ENCODE data around the gene MEMO1.
"Not testable (repeated sequence)": the region's sequence is repeated elsewhere in the genome, so short reads cannot be mapped to it uniquely, and the experiment has no call there.

Gene MEMO1

DNA sequence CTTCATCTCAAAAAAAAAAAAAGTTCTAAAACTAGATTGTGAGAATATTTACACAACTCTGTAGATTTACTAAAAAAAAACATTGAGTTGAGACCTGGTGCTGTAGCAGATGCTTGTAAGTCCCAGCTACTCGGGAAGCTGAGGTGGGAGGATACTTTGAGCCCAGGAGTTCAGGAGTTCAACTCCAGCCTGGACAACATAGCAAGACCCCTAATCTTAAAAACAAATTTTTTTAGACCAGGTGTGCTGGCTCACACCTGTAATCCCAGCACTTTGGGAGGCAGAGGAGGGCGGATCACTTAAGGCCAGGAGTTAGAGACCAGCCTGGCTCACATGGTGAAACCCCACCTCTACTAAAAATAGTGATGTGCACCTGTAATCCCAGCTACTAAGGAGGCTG is 108.9 kb downstream of the MEMO1 start:
- no peak for DNase-seq

DNA sequence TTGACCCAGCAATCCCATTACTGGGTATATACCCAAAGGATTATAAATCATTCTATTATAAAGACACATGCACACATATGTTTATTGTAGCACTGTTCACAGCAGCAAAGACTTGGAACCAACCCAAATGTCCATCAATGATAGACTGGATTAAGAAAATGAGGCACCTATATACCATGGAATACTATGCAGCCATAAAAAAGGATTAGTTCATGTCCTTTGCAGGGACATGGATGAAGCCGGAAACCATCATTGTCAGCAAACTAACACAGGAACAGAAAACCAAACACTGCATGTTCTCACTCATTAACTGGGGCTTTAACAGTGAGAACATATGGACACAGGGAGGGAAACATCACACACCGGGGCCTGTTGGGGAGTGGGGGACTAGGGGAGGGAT is 110.7 kb downstream of the MEMO1 start:
- not testable (repeated sequence) for DNase-seq

DNA sequence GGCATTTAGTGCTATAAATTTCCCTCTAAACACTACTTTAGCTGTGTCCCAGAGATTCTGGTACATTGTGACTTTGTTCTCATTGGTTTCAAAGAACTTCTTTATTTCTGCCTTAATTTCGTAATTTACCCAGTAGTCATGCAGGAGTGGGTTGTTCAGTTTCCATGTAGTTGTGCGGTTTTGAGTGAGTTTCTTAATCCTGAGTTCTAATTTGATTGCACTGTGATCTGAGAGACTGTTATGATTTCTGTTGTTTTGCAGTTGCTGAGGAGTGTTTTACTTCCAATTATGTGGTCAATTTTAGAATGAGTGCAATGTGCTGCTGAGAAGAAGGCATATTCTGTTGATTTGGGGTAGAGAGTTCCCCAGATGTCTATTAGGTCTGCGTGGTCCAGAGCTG is 112.5 kb downstream of the MEMO1 start:
- DNase-seq = peak in 2 of 4 experiments; percentile 22 to 27

DNA sequence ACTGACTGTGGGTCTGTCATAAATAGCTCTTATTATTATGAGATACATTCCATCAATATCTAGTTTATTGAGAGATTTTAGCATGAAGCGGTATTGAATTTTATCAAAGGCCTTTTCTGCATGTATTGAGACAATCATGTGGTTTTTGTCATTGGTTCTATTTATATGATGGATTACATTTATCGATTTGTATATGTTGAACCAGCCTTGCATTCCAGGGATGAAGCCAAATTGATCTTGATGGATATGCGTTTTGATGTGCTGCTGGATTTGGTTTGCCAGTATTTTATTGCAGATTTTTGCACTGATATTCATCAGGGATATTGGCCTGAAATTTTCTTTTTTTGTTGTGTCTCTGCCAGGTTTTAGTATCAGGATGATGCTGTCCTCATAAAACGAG is 113.5 kb downstream of the MEMO1 start:
- not testable (repeated sequence) for DNase-seq

DNA sequence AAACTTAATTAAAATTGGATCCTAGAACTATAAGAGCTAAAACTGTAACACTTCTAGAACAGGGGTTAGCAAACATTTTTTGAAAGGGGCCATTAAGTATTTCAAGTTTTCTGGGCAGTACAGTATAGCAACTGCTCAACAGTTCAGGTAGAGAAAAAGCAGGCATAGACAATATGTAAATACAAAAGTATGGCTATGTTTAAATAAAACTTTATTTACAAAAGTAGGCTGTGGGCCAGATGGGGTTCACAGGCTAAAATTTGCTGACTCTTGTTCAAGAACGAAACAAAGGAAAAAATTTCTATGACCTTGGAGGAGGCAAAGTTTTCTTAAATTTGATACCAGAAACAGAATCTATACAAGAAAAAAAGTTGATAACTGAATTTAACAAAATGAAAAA is 114.5 kb downstream of the MEMO1 start:
- DNase-seq = no peak

DNA sequence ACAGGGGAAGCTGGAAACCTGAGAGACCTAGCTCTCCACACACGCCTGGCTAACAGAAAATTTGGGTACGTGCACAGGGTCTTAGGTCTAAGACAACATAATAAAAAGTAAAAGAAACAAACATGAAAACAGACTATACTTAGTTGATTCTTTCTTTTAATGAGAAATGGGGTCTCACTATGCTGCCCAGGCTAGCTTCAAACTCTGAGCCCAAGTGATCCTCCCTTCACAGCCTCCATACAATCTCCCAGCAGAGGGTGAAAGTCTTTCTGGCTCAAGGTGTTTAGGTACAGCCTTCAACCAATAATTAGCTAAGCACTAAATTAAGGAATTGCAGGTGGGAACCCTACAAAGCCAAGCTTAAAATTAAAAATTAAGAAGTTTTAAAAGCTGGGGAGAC is 116.2 kb downstream of the MEMO1 start:
- no peak for DNase-seq

DNA sequence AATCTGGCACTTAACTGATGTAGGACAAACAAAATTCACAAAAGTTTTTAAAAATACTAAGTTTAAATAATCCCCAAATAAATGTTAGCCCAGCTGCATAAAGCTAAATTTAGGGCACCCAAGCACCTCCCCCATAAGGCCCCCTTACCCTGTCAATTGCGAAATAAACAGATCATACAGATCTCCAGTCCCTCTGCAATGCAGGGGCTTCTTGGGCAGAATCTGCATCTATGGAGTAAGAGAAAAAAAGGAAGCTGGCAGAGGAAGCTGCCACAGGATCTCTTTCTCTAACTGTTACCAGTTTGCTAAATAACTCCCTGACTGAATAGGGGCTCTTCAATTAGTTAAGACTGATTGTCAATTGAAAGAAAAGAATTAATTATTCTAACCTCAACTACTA is 117.7 kb downstream of the MEMO1 start:
- DNase-seq = peak; percentile 40 to 68 (median 62)

DNA sequence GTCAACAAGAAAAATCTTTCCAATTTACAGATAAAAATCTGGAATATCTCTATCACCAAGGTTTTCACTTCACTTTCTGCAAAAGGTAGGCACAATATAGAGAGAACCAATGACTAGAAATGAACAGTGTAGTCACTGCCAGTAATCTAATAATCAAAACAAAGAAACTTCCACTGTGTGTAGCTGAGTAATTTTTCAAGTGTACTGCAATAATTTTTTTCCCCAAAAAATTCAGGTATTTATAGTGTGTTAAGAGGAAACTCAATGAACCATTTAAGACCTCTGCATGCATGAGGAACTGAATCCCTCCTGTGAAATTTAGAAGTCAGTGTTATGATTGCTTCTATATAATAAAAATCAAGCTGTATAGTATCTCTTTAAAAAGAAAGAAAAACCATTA is 121.8 kb downstream of the MEMO1 start:
- no peak for DNase-seq

DNA sequence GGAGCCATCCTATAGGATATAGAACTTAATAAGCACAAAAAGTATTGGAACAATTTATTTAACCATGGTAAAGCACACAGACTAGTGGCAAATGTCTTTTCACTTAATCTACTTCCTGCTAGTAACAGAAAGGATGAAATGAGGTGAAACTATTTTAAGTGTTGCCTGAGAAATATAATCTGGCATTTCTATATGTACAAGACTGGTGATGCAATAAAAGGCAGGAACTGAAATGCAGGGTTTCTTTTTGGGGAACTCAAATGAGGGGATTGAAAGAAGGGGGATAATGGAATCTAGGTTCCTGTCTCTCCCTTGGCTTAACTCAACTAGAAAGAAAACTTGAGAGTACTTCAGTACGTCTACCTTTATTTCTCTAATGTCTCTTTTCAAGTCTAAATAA is 122.3 kb downstream of the MEMO1 start:
- peak; percentile 3 to 58 (median 32) for DNase-seq

DNA sequence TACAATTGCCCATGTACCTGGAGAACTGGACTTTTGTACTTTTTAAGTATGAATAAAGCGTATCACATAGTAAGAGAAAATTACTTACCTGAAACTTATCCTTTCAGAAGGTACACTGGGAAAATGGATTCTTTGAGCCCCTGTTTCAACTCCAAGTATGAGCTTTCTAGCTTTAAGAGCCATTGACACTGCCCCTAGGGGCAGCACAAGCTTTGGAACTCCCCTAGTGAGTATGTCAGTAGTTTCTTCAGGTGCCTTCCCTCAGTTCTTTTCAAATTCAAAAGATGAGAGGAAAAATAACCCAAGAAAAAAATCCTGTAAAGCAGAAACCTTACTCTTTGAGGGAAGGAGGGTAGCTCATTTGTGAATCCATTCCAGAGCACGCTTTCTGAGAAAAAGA is 124.1 kb downstream of the MEMO1 start:
- DNase-seq = peak in 1 of 4 experiments; percentile 18

DNA sequence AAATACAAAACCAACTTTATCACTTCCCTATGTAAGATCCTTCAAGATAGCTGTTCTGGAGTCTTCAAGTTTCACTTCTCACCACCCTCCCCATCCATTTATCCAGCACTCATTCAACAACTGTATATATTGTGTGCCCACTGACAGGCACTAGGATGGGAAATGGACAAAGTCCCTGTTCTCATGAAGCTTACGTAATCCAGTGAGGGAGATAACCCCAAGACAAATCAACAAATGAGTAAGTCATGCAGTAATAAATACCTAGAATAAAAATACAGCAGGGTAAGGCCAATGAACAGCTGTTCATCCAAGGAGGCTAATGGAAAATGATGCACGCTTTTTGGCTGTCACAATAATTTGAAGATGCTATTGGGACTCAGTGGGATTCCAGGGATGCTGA is 133.8 kb downstream of the MEMO1 start:
- DNase-seq = peak in 2 of 4 experiments; percentile 15 to 17

DNA sequence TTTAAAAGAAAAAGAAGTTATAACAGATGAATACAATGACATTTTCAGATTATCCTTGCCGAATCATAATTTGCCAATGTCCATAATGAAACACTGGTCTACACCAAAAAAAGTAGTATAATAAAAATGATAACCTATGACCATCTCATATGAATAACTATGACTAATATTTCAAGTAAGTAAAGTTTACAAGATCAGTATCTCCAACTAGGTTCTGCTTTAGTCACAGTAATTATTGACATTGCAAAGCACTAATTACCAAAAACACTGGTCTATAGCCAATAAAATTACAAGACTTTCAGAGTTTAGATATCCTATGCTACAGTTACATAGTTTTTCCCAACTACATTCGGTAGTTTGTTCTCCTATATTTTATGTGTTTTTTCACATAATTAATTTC is 136.7 kb downstream of the MEMO1 start:
- no peak for DNase-seq

DNA sequence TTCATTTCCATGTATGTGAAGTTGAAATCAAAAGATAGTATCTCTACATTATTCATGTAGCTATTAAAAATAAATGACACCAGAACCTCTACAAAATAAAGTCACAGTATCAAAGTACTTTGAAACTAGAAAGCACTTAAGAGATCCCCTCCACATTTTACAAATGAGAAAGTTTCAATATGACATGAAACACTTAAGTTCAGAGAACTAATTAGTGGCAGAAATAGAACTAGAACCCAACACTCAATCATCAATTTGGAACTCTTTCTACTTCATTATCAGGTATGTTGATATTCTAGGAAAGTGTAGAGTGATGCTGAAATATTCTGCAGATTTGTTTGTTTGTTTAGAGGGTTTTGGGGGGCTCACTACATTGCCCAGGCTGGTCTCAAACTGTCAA is 145.6 kb downstream of the MEMO1 start:
- DNase-seq = no peak

DNA sequence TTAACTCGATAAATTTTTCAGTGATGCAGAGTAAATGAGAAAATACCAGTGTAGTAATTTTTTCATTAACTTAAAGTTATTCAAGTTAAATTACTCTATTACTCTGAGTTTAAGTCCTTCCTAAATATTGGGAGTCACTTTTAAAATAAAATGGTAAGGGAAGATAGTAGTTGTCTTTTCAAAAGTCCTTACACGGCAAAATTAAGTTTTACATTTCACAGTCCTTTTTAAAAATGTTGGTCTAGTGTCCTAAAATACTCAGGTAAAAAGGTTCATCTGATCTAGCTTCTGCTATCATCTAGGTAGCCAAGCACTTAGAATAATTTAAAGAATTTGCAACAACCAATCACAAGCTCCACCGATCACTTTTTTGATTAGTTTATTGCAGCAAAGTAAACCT is 146.9 kb downstream of the MEMO1 start:
- no peak for DNase-seq

DNA sequence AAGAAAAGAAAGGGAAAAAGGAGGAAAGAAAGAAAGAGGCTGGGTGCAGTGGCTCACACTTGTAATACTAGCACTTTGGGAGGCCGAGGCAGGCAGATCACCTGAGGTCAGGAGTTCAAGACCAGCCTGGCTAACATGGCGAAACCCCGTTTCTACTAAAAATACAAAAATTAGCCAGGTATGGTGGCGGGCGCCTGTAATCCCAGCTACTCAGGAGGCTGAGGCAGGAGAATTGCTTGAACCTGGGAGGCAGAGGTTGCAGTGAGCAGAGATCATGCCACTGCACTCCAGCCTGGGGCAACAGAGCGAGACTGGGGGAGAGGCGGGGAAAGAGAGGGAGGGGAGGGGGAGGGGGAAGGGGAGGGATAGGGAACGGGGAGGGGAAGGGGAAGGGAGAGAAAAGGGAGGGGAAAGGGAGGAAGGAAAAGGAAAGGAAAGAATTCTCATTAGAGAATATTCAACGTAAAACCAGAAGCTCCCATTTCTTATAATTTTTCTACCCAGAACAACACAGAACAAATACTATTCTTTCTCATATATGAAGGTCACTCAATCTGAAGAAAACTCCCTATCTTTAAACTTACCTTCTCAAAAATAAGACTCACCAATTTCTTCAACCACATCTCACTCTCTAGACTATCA is 147.7 kb downstream of the MEMO1 start:
- DNase-seq = not testable (repeated sequence)

DNA sequence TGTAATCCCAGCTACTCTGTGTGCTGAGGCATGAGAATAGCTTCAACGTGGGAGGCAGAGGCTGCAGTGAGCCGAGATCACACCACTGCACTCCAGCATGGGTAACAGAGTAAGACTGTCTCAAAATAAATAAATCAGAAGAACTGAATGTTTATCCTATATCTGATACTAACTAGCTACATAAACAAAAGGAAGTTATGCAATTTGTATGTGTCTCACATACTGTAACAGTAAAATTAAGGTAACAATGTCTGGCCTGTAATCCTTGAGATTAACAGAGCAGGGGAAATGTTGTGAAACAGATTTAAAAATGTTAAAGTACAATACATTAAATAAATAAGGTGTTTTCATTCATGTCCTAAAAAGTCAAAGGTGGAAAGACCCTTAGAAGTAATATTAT is 150.8 kb downstream of the MEMO1 start:
- DNase-seq = no peak

DNA sequence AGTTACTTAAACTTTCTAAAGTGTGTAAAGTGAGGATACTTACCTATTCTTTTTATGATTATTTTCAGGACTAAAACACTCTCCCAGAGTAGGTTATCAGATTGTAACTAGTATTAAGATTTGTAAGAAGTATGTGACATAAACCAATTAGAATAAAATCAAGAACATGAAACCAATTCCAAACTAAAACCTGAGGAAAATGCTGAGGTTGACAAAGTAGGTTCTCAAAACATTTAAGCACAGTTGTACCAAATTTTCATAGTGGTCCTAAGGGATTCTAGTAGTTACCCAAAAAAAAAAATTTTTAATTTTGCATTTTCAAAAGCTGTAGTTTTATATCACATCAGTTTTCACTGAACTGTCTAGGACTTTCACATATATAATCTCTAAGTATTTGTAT is 157.3 kb downstream of the MEMO1 start:
- no peak for DNase-seq

DNA sequence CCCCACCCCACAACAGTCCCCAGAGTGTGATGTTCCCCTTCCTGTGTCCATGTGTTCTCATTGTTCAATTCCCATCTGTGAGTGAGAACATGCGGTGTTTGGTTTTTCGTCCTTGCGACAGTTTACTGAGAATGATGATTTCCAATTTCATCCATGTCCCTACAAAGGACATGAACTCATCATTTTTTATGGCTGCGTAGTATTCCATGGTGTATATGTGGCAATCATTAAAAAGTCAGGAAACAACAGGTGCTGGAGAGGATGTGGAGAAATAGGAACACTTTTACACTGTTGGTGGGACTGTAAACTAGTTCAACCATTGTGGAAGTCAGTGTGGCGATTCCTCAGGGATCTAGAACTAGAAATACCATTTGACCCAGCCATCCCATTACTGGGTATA is 168.7 kb downstream of the MEMO1 start:
- DNase-seq = not testable (repeated sequence)

DNA sequence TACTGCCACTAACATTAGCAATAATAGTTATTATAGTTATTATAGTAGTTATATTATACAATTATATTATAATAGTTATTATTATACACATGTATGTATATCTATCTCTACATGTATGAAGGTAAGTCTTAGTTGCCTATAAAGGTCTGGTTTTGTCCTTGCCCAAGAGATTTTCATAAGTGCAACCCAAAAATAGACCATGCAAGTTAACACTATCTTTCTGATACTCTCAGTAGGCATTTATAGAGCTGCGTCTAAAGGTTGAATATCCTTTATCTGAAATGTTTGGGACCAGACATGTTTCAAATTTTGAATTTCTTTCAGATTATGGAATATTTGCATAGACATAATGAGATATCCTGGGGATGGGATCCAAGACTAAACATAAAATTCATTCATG is 175.4 kb downstream of the MEMO1 start:
- no peak for DNase-seq

DNA sequence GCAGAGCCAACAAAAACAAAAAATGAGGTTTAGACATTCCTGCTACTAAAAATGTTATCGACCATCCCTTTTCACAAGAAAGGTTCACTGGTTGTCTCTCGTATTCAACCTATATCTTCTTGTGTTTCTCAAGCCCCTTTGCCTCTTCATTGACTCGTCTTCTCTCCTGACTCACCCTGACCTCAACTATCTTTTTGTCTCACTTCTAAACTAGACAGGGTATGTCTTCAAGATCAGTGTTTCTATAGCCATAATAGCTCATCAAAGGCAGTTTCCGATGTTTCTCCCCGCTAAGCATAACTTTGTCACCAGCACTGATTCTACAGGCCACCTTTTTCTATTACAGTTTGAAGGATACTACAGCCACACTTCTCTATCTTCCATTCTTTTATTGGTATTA is 178.4 kb downstream of the MEMO1 start:
- DNase-seq = no peak

DNA sequence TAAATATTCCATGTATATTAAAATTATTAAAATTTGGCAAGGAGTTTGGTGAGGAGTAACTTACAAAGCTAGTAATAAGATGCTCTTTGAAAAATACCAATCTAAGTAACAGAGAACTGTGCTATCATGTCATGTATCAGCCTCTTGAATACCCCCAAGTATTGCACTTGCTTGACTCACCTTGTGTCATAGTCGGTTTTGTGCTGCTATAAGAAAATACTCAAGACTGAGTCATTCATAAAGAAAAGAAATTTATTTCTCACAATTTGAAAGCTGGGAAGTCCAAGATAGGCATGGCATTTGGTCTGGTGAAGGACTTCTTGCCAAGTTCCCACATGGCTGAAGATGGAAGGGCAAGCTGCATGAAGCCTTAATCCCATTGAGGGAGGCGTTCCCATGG is 179.2 kb downstream of the MEMO1 start:
- DNase-seq = no peak

DNA sequence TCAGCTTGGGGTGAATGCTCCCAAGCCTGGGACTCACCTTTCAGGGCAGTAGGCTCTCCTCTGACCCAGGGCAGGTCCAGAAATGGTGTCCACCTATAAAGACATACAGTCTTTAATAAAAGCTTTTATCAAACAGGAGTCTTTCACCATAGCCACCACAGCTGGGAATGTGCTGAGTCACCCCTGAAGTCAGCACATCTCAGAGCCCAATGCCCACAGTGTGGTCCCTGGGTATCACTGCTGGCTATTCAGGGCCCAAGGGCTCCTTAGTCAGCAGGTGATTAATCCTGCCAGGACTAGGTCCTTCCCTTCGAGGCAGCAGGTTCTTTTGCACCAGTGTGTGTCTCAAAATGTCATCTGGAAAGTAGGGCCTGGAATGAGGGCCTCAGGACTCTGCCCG is 181.9 kb downstream of the MEMO1 start:
- no peak for DNase-seq

DNA sequence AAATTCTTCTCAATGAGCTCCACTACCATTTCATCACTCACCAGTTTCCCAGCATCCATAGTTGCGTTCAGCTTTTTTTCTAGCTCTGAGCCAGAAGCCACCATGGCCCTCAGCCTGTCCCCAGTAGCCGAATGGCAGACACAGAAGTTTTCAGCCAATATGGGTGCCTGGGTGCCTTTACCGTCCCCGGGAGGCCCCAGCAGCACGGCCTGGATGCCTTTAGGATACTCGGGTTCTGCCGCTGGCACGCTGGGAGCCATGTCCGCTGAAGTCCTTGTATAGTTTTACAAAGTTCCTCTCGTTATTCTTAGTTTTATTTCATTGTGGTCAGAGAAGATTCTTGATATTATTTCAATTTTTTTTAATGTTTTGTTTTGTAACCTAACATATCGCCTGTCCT is 187.2 kb downstream of the MEMO1 start:
- no peak for DNase-seq

DNA sequence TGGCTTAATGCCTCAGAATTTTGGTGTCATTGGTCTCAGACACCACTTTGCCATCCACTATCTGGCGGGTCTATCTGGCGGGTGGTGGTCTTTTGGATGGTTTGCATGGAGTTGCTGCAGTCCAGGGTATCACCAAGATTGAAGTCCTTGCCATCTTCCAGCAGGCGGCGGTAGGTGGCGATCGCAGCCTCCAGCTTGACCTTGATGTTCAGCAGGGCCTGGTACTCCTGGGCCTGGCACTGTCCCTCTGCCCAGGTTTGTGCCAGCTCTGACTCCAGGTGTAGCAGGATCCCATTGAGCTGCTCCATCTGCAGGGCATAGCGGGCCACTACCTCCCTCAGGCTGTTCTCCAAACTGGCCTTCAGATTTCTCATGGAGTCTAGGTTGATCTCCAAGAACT is 188.2 kb downstream of the MEMO1 start:
- no peak for DNase-seq

Data from suppressor macrophage (primary cell).